Brain microvascular endothelial cell (primary cell): ENCODE results near the gene PTPRN2.

Source experiments
- DNase-seq: peaks from one replicate; pipeline ENCODE4 v3.0.0-alpha.2; 2020
- H3K27ac ChIP-seq: fragments of 250-450 bp; sonication (Bioruptor Pico); 2 replicates; pipeline ENCODE4 v1.5.1; 2020; ENCODE audit warnings: mild to moderate bottlenecking, moderate library complexity
- H3K27me3 ChIP-seq: fragments of 250-450 bp; sonication (Bioruptor Pico); replicated peaks from 2 replicates; pipeline ENCODE4 v1.5.1; 2020; ENCODE audit warnings: mild to moderate bottlenecking
- H3K36me3 ChIP-seq: fragments of 250-450 bp; sonication (Bioruptor Pico); replicated peaks from 2 replicates; pipeline ENCODE4 v1.5.1; 2020; ENCODE audit warnings: mild to moderate bottlenecking
- H3K4me3 ChIP-seq: 2 replicates; pipeline ENCODE4 v1.5.1; 2011; ENCODE audit warnings: low read depth, mild to moderate bottlenecking, control low read depth, low read length, moderate library complexity
- in situ Hi-C: cut with HindIII; loops from 2 replicates; pipeline ENCODE4 v1.10.0; 2017; ENCODE audit warnings: low sequenced_read_pairs, low pct_ligation_motif_present
- TF ChIP-seq, protein P1 (sequence below): IDR thresholded peaks from 2 replicates; pipeline ENCODE4 v1.5.1; 2011; ENCODE audit warnings: low read depth, mild to moderate bottlenecking, moderate library complexity, low read length, control low read depth, inconsistent platforms; ENCODE audit errors: missing control alignments

Gene PTPRN2

DNA sequence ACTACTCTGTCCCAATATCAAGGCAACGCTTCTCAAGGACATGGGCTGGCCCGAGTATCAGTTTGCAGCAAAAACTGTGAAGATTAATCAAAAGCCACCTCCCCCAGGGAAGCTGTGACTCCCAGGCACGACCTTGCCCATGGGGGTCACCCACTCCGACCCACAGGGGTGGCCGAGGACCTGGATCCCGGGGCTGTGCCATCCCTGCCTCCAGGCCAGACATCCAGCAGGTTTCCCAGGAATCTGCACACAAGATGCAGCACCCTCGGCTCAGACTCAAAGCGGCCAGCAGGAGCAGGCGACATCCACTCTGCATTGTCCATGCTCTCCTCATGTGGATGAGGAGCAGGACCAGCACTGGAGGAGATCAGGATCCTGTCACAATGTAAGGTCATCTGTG lies 39.8 kb downstream of the PTPRN2 start:
- in situ Hi-C loops = no loop called here
- H3K27ac ChIP-seq = no peak overlapping the region
- no peak for DNase-seq
- H3K36me3 ChIP-seq = no peaks in the 10 kb centered on the region
- H3K4me3 ChIP-seq = no peak overlapping the region
- TF ChIP-seq, protein P1, sequence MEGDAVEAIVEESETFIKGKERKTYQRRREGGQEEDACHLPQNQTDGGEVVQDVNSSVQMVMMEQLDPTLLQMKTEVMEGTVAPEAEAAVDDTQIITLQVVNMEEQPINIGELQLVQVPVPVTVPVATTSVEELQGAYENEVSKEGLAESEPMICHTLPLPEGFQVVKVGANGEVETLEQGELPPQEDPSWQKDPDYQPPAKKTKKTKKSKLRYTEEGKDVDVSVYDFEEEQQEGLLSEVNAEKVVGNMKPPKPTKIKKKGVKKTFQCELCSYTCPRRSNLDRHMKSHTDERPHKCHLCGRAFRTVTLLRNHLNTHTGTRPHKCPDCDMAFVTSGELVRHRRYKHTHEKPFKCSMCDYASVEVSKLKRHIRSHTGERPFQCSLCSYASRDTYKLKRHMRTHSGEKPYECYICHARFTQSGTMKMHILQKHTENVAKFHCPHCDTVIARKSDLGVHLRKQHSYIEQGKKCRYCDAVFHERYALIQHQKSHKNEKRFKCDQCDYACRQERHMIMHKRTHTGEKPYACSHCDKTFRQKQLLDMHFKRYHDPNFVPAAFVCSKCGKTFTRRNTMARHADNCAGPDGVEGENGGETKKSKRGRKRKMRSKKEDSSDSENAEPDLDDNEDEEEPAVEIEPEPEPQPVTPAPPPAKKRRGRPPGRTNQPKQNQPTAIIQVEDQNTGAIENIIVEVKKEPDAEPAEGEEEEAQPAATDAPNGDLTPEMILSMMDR = no peak
- H3K27me3 ChIP-seq = no peaks in the 10 kb centered on the region

DNA sequence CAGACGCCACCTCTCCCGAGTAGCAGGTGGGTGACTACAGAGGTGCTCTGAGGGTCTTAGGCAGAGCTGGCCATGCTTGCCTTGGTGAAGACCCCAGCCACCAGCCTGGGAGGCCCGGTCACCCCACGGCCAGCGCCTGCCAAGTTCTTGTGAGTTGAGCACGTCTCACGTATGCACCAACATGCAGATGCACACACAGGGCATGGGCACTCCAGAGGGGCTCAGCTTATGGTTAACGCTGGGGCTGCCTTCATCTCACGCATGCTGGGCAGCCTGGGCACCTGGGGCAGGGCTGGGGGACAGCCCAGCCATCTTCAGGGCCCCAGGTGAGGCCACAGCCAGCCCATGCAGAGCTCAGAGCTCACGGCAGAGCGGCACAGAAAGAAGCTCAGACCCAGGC lies 41.0 kb downstream of the PTPRN2 start:
- Histone ChIP-seq H3K27me3 (no peaks in the 10 kb centered on the region), H3K36me3 (no peaks in the 10 kb centered on the region), H3K4me3 (no peak overlapping the region), H3K27ac (no peak overlapping the region)
- no peak for DNase-seq
- TF ChIP-seq, protein P1 = no peak
- in situ Hi-C loops = no loop called here

DNA sequence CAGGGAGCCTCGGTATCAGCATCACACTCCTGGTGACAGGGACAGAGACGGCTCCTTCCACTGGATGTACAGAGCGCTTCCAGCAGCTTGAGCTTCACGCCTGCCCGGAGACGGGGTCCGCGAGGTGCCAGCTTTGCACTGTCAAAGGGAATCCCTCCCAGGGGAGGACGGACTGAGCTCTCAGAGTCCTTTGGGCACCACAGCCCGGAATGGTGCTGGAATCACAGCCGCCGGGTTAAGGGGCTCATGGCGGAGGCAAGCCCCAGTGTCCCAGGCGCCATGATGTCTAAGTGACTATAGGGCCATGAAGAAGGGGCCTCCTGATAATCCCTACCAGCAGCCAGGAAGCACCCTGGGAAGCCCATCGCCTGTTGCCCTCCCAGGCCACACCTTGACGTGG lies 41.4 kb downstream of the PTPRN2 start:
- in situ Hi-C loops = no loop called here
- TF ChIP-seq, protein P1 = no peak
- H3K4me3 ChIP-seq = no peak overlapping the region
- no peak for DNase-seq
- H3K27me3 ChIP-seq = no peaks in the 10 kb centered on the region
- H3K27ac ChIP-seq = no peak overlapping the region
- no peaks in the 10 kb centered on the region for H3K36me3 ChIP-seq

DNA sequence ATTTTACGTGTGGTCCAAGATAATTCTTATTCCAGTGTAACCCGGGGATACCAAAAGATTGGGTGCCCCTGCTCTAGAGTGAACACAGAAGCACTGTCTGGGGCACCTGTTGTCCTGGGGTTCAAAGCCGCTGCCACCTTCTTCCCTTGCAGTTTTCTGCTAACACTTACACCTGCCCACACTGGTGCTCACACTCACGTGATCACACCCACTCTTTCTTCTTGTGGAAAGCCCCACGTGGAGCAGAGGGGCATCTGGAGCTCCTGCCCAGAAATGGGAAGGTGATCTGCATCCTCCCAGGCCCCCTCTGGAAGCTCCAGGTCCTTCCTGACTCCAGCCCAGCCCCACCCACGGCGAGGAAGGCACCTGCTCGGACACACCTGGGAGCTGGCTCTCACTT lies 42.9 kb downstream of the PTPRN2 start:
- DNase-seq = no peak
- Histone ChIP-seq H3K36me3 (no peaks in the 10 kb centered on the region), H3K4me3 (no peak overlapping the region), H3K27ac (no peak overlapping the region), H3K27me3 (no peaks in the 10 kb centered on the region)
- TF ChIP-seq, protein P1 = no peak
- in situ Hi-C loops = no loop called here

DNA sequence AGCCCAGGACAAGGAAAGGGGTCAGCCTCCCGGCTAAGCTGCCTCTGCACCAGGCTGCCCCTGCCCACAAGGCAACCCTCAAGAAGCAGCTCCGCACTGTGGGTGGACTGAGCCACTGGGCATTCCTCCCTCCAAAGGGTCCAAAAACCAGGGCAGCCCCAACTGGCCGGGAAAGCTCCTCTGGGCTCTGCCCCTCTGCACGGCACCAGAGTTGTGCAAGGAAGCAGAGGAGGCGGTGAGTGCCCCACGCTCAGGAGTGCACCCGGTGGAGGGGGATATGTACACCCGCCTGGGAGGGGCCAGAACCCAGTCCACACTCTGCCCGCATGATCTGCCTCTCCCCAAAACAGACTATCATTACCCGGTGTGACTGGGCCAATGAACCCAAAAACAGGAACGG lies 43.8 kb downstream of the PTPRN2 start:
- Histone ChIP-seq H3K27ac (no peak overlapping the region), H3K4me3 (no peak overlapping the region), H3K36me3 (no peaks in the 10 kb centered on the region), H3K27me3 (no peaks in the 10 kb centered on the region)
- no peak for DNase-seq
- TF ChIP-seq, protein P1 = no peak
- in situ Hi-C loops = no loop called here
